ENCODE results near the gene AGAP3.

DNA sequence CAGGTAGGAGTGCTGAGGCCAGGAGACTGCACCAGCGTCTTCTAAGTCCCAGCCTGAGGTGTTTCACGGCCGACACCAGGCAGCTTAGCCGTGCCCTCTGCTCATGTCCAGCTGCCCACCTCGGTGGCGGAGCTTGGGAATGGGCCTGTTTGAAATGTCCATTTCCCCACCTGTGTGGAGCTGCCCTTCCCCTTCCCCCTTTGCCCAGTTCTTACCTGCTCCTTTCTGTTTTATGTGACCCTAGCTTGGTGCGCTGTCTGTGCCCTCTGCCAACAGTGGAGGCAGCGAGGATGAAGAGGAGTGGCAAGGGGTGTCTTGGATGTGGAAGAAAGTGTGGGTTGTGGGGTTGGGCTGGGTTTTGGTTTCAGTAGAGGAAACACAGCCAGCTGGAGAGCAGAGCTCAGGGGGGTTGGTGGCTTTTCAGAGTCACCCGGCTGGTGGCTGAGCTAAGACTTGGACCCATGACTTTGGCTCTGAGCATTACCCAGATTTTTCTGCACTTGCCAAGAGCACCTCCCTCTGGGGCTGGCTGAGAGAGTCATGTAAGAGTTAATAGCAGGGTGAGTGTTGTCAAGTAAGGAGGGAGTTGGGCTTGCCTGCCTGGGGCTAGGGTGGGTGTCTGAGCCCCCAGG lies 43.8 kb downstream of the AGAP3 start:
- TF ChIP-seq CTCF (conservative IDR thresholded peaks at IDR 0.05 in 1 of 2, IDR thresholded peaks at IDR 0.05 in 1 of 2; ENCODE audit: low read depth in 1 of 2, low read length in 2 of 2): no peak
- no peak for TF ChIP-seq EZH2 (IDR thresholded peaks at IDR 0.05; ENCODE audit: low read length, missing control alignments)

All from fibroblast of lung (primary cell).